K562 treated with DMSO at 1 percent for 4 hours (cell line): ENCODE results near the gene NABP1. TPM values are rescaled to one million over a fixed set of nuclear protein-coding genes. Genes with fewer than 3 reads are reported as not detected.

Source experiments
- total RNA-seq: library from RNA; unstranded; fragments of 300-600 nt; gene quantifications from 2 replicates; pipeline ENCODE4 v1.2.3, GENCODE V29; 2022; ENCODE audit not compliant: insufficient read depth

The NABP1 gene, protein sequence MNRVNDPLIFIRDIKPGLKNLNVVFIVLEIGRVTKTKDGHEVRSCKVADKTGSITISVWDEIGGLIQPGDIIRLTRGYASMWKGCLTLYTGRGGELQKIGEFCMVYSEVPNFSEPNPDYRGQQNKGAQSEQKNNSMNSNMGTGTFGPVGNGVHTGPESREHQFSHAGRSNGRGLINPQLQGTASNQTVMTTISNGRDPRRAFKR
- total RNA-seq = 5.6 and 5.9 TPM in 2 replicates

DNA sequence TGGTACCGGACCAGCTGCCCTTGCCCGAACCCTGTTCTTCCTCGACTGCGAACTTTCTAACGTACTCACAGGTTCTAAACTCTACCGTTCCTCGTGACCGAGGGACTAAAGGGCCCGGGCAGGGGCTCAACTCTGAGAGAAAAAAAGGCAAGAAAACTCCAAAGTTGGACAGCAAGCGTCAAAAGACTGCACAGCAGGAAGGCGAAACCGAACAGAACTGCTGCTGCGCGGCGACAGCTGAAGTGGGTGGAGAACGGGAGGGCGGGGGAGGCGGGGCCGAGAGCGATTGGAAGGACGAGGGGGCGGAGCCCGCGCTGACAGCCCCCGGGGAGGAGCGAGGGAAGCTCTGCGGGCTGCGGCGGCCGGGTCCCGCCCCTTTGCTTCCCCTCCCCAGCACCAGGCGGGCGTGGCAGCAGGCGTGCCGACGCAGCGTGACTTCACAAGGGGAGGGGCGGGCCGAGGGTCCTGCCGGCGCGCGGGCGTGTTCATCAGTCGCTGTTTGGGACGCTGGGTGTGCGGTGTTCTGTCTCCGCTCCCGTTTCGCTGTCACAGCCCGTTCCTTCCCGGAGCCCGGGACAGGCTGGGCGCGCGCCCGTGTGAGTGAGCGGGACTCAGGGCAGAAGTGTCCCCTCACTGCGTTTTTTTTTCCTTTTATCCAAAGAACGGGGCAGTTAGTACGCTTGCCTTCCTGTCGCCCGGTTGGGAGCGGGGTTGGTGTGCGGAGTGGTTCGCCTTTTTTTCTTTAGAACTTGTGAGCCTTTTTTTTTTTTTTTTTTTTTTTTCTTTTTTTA is at the start of gene NABP1:
Gene NABP1, plus strand, starts transcription at position 491 of the 791 bp plus-strand sequence. CDS start 479 bp downstream, outside the sequence.

Other genes starting within 250 kb of the NABP1 start
- 8.4 and 17.0 TPM in 2 replicates for gene CAVIN2, start 169.0 kb downstream of the NABP1 start, total RNA-seq